SH-SY5Y (cell line): ENCODE measurements around the gene NAA80.

Experiments used
- GATA2 ChIP-seq: IDR thresholded peaks from 2 replicates; pipeline ENCODE4 v1.6.1; 2011; ENCODE audit warnings: mild to moderate bottlenecking, low read depth, low read length
- GATA3 ChIP-seq: IDR thresholded peaks from 2 replicates; pipeline ENCODE4 v1.6.1; 2011; ENCODE audit warnings: low read depth, mild to moderate bottlenecking, low read length, moderate library complexity

GRCh38 chr3:50299638-50299928, 378 bp upstream of the NAA80 start:
- TF ChIP-seq GATA2 (no peak), GATA3 (no peak)
